HL-60/S4 treated with retinoic acid at 250 ng/mL for 4 days and 3 days (cell line): Measurements from ENCODE around the gene MYO1G.

Experiments used
- in situ Hi-C: fragments of 300-500 bp; cut with MboI; formaldehyde crosslinking; loops from 2 replicates; pipeline ENCODE4 v1.7.0; 2022; ENCODE audit warnings: low sequenced_read_pairs

MYO1G gene

GRCh38 chr7:44967571-44968446 lies 11.0 kb downstream of the MYO1G start:
- in situ Hi-C loops = no loop called here

GRCh38 chr7:44966731-44967538 lies 11.9 kb downstream of the MYO1G start:
- in situ Hi-C loops = no loop called here

- in situ Hi-C loops = no loop called here
Observed at GRCh38 chr7:44965937-44966730, 12.7 kb downstream of the MYO1G start.

- in situ Hi-C loops = no loop called here
Observed at GRCh38 chr7:44965441-44965903, 13.3 kb downstream of the MYO1G start.

GRCh38 chr7:44964831-44965440 lies 13.9 kb downstream of the MYO1G start:
- in situ Hi-C loops = no loop called here

- in situ Hi-C loops = no loop called here
Observed at GRCh38 chr7:44964384-44964830, 14.4 kb downstream of the MYO1G start.

GRCh38 chr7:44963364-44964290 lies 15.2 kb downstream of the MYO1G start:
- in situ Hi-C loops = no loop called here

- in situ Hi-C loops = no loop called here
Observed at GRCh38 chr7:44962483-44963251, 16.1 kb downstream of the MYO1G start.

- in situ Hi-C loops = no loop called here
Observed at GRCh38 chr7:44961844-44962482, 16.9 kb downstream of the MYO1G start.

- in situ Hi-C loops = no loop called here
Observed at GRCh38 chr7:44960011-44960580, 18.7 kb downstream of the MYO1G start.

GRCh38 chr7:44959433-44959951 lies 19.3 kb downstream of the MYO1G start:
- in situ Hi-C loops = loop anchor here (10.0 kb wide), 1 partner anchor 165 kb away; no protein-coding TSS in a partner anchor

- in situ Hi-C loops = loop anchor here (10.0 kb wide), 1 partner anchor 166 kb away; no protein-coding TSS in a partner anchor
Observed at GRCh38 chr7:44958645-44959344, 20.0 kb downstream of the MYO1G start.

GRCh38 chr7:44956157-44956766 lies 22.6 kb downstream of the MYO1G start:
- in situ Hi-C loops = loop anchor here (10.0 kb wide), 1 partner anchor 169 kb away; no protein-coding TSS in a partner anchor

GRCh38 chr7:44955733-44956132 lies 23.1 kb downstream of the MYO1G start:
- in situ Hi-C loops = loop anchor here (10.0 kb wide), 1 partner anchor 169 kb away; no protein-coding TSS in a partner anchor

- in situ Hi-C loops = loop anchor here (10.0 kb wide), 1 partner anchor 172 kb away; no protein-coding TSS in a partner anchor
Observed at GRCh38 chr7:44953156-44953555, 25.7 kb downstream of the MYO1G start.

- in situ Hi-C loops = no loop called here
Observed at GRCh38 chr7:44949303-44949702, 29.5 kb downstream of the MYO1G start.
